GM19193 (cell line): ENCODE data around the gene GADD45G.

Experiments
- POLR2A ChIP-seq: IDR thresholded peaks from 4 replicates; pipeline ENCODE4 v1.6.1; 2011; ENCODE audit not compliant: insufficient read depth, insufficient read length; ENCODE audit errors: extremely low read depth

The GADD45G gene

GRCh38 chr9:89642789-89643188 is 38.0 kb downstream of the GADD45G start:
- TF ChIP-seq POLR2A = no peak

- TF ChIP-seq POLR2A = no peak
Observed at GRCh38 chr9:89646189-89646939, 41.6 kb downstream of the GADD45G start.

GRCh38 chr9:89647366-89648128 is 42.7 kb downstream of the GADD45G start:
- no peak for TF ChIP-seq POLR2A

GRCh38 chr9:89648247-89649000 is 43.6 kb downstream of the GADD45G start:
- TF ChIP-seq POLR2A = no peak

GRCh38 chr9:89649039-89649691 is 44.4 kb downstream of the GADD45G start:
- no peak for TF ChIP-seq POLR2A

GRCh38 chr9:89654025-89654662 is 49.3 kb downstream of the GADD45G start:
- no peak for TF ChIP-seq POLR2A

GRCh38 chr9:89655056-89655989 is 50.5 kb downstream of the GADD45G start:
- TF ChIP-seq POLR2A = no peak
